CD4-positive, alpha-beta T cell (primary cell): Measurements from ENCODE around the gene MSLN. TPM values are rescaled to one million over a fixed set of nuclear protein-coding genes. Genes with fewer than 3 reads are reported as not detected.

Experiments used
- ATAC-seq: fragments of 200-7000 bp; cut with Tn5 transposase; one replicate; pipeline ENCODE4 v1.10.0; 2022; ENCODE audit warnings: mild to moderate bottlenecking; ENCODE audit not compliant: poor library complexity
- CTCF ChIA-PET: fragments of 350-600 bp; sonication (Branson Sonifier 250); formaldehyde crosslinking; loops from one replicate; lab custom pipeline; 2021; ENCODE audit warnings: antibody characterized with exemption, inconsistent platforms; lab: Charles Lee
- POLR2A ChIA-PET: fragments of 350-600 bp; sonication (Branson Sonifier 250); formaldehyde crosslinking; loops from one replicate; lab custom pipeline; 2021; ENCODE audit warnings: antibody characterized with exemption, inconsistent platforms; lab: Charles Lee
- DNase-seq, 14 experiments: peaks; one replicate each; pipeline ENCODE4 v3.0.0-alpha.2; 2013 to 2020; ENCODE audit warnings: mixed read lengths in 2 of 14
- H3K27ac ChIP-seq, 2 donors: one replicate each; pipeline versions ENCODE4 v1.5.1 to v1.7.0; 2013; ENCODE audit warnings: low read length in 2 of 2, low read depth in 1 of 2, mild to moderate bottlenecking in 1 of 2
- H3K27me3 ChIP-seq, 2 experiments: 1 replicate in 1 of 2; 2 replicates in 1 of 2; pipeline versions ENCODE4 v1.6.1 to v1.7.0; 2013; ENCODE audit warnings: low read length in 2 of 2, control low read depth in 1 of 2, mild to moderate bottlenecking in 1 of 2, moderate library complexity in 1 of 2; ENCODE audit not compliant: insufficient read depth in 2 of 2, control insufficient read depth in 1 of 2
- H3K36me3 ChIP-seq: one replicate; pipeline ENCODE4 v1.6.1; 2013; ENCODE audit warnings: low read length, control low read depth; ENCODE audit not compliant: insufficient read depth
- H3K4me1 ChIP-seq: one replicate; pipeline ENCODE4 v1.6.1; 2013; ENCODE audit warnings: low read length, control low read depth; ENCODE audit not compliant: insufficient read depth
- H3K4me3 ChIP-seq: one replicate; pipeline ENCODE4 v1.5.1; 2013; ENCODE audit warnings: mild to moderate bottlenecking, low read length, moderate library complexity
- H3K9me3 ChIP-seq, 2 experiments: 1 replicate in 1 of 2; 2 replicates in 1 of 2; pipeline versions ENCODE4 v1.6.1 to v1.7.0; 2013; ENCODE audit warnings: low read length in 2 of 2, mild to moderate bottlenecking in 2 of 2, control low read depth in 1 of 2, moderate library complexity in 1 of 2; ENCODE audit not compliant: control insufficient read depth in 1 of 2, insufficient read depth in 1 of 2
- H3K27ac Mint-ChIP-seq: one replicate; pipeline ENCODE4 v1.8.0; 2020; ENCODE audit warnings: mixed read lengths
- H3K27me3 Mint-ChIP-seq: one replicate; pipeline ENCODE4 v1.8.0; 2021; ENCODE audit warnings: mixed read lengths
- H3K36me3 Mint-ChIP-seq: one replicate; pipeline ENCODE4 v1.8.0; 2021; ENCODE audit warnings: low read depth, mixed read lengths
- H3K4me1 Mint-ChIP-seq: one replicate; pipeline ENCODE4 v1.8.0; 2021; ENCODE audit warnings: low read depth, mixed read lengths
- H3K4me3 Mint-ChIP-seq: one replicate; pipeline ENCODE4 v1.8.0; 2020; ENCODE audit warnings: mild to moderate bottlenecking, mixed read lengths
- H3K9me3 Mint-ChIP-seq: one replicate; pipeline ENCODE4 v1.8.0; 2020; ENCODE audit warnings: mixed read lengths
- CTCF ChIP-seq: fragments of 200-600 bp; IDR thresholded peaks from one replicate; pipeline ENCODE4 v1.8.0; 2022; ENCODE audit warnings: antibody characterized with exemption, mild to moderate bottlenecking
- intact Hi-C, 2 experiments: fragments of 100-400 bp; cut with DNase I in 1 of 2; cut with micrococcal nuclease in 1 of 2; formaldehyde crosslinking; loops; one replicate each; pipeline versions ENCODE4 v1.15.1 to v1.9.0; 2023 to 2025; cut with DNase I, micrococcal nuclease
- total RNA-seq, 174 experiments: library from RNA in 2 of 174; stranded (reverse) in 2 of 174; gene quantifications; one replicate each; pipeline ENCODE4 v1.2.3 and lab custom pipeline; 2021 to 2026

Gene MSLN
- total RNA-seq, 2 experiments from 2014 or later: not detected

GRCh38 chr16:794853-795466, 34.4 kb downstream of the MSLN start:
- ChIA-PET POLR2A (no interaction called here), CTCF (no interaction called here)
- DNase-seq: no peak
- intact Hi-C loops: no loop called here
- Mint-ChIP-seq H3K4me1 (no peaks in the 10 kb centered on the region), H3K9me3 (no peaks in the 10 kb centered on the region), H3K27me3 (peaks cover 4% of the 10 kb centered on the region), H3K27ac (no peak overlapping the region), H3K4me3 (no peak overlapping the region), H3K36me3 (no peaks in the 10 kb centered on the region)
- H3K4me1 ChIP-seq: no peaks in the 10 kb centered on the region
- no peak for ATAC-seq
- no peaks in the 10 kb centered on the region for H3K36me3 ChIP-seq
- no peak overlapping the region for H3K4me3 ChIP-seq
- H3K27me3 ChIP-seq: peaks cover 1 to 5% of the 10 kb centered on the region in 2 experiments
- no peak overlapping the region for H3K27ac ChIP-seq
- TF ChIP-seq CTCF: no peak
- peaks cover 0 to 5% of the 10 kb centered on the region in 2 experiments for H3K9me3 ChIP-seq

GRCh38 chr16:795580-796229, 35.2 kb downstream of the MSLN start:
- H3K36me3 ChIP-seq: no peaks in the 10 kb centered on the region
- intact Hi-C loops: no loop called here
- ATAC-seq (no peak), DNase-seq (no peak)
- ChIA-PET CTCF (no interaction called here), POLR2A (no interaction called here)
- no peak overlapping the region for H3K4me3 ChIP-seq
- H3K4me1 ChIP-seq: peaks cover 4% of the 10 kb centered on the region
- Mint-ChIP-seq H3K9me3 (no peaks in the 10 kb centered on the region), H3K27me3 (peaks cover 4% of the 10 kb centered on the region), H3K4me3 (no peak overlapping the region), H3K27ac (no peak overlapping the region), H3K4me1 (no peaks in the 10 kb centered on the region), H3K36me3 (no peaks in the 10 kb centered on the region)
- no peak for TF ChIP-seq CTCF
- H3K9me3 ChIP-seq: peaks cover 0 to 9% of the 10 kb centered on the region in 2 experiments
- peaks cover 6 to 9% of the 10 kb centered on the region in 2 experiments for H3K27me3 ChIP-seq
- H3K27ac ChIP-seq: no peak overlapping the region

- no peak for DNase-seq
- Histone ChIP-seq H3K4me3 (no peak overlapping the region), H3K36me3 (no peaks in the 10 kb centered on the region), H3K27me3 (peaks cover 14 to 17% of the 10 kb centered on the region in 2 experiments), H3K9me3 (peaks cover 0 to 17% of the 10 kb centered on the region in 2 experiments), H3K27ac (no peak overlapping the region), H3K4me1 (peaks cover 4% of the 10 kb centered on the region)
- TF ChIP-seq CTCF: no peak
- Mint-ChIP-seq H3K36me3 (no peaks in the 10 kb centered on the region), H3K27ac (no peak overlapping the region), H3K4me3 (no peak overlapping the region), H3K9me3 (no peaks in the 10 kb centered on the region), H3K4me1 (no peaks in the 10 kb centered on the region), H3K27me3 (peaks cover 4% of the 10 kb centered on the region)
- ATAC-seq: no peak
- ChIA-PET CTCF (no interaction called here), POLR2A (no interaction called here)
- intact Hi-C loops: no loop called here
Observed at GRCh38 chr16:796296-797119, 36.0 kb downstream of the MSLN start.
